AG09319 (cell line): ENCODE results near the gene CRIP3.
A peak's percentile ranks its signal among the peaks of the same experiment; 100 is the strongest.
"Not testable (repeated sequence)": the region's sequence is repeated elsewhere in the genome, so short reads cannot be mapped to it uniquely, and the experiment has no call there.

Experiments
- DNase-seq: peaks from one replicate; pipeline ENCODE4 v3.0.0-alpha.2; 2010; ENCODE audit warnings: low read depth; ENCODE audit errors: extremely low read depth
- CTCF ChIP-seq: IDR thresholded peaks from 2 replicates; pipeline ENCODE4 v1.5.1; 2011; ENCODE audit warnings: low read depth, mild to moderate bottlenecking, inconsistent platforms, low read length, moderate library complexity

The CRIP3 gene

GRCh38 chr6:43308101-43308989 is at the start of gene CRIP3:
TSS of gene CRIP3 (minus strand) at chr6:43308826. CDS start at chr6:43308792, 34 bp downstream.
- DNase-seq = no peak
- TF ChIP-seq CTCF = peak; percentile 7

GRCh38 chr6:43355862-43356590 is 47.4 kb upstream of the CRIP3 start:
- no peak for DNase-seq
- TF ChIP-seq CTCF = peak; percentile 8

GRCh38 chr6:43351951-43352350 is 43.3 kb upstream of the CRIP3 start:
- DNase-seq = not testable (repeated sequence)

- DNase-seq = no peak
These were observed 38.8 kb upstream of the CRIP3 start for GRCh38 chr6:43347444-43347843.

GRCh38 chr6:43347021-43347420 is 38.4 kb upstream of the CRIP3 start:
- DNase-seq = no peak

More at GRCh38 chr6:43347444-43347843, 38.8 kb upstream of the CRIP3 start:
- TF ChIP-seq CTCF = no peak

GRCh38 chr6:43346243-43346642 is 37.6 kb upstream of the CRIP3 start:
- not testable (repeated sequence) for DNase-seq

More at GRCh38 chr6:43347021-43347420, 38.4 kb upstream of the CRIP3 start:
- no peak for TF ChIP-seq CTCF

- DNase-seq = no peak
- TF ChIP-seq CTCF = no peak
These were observed 30.5 kb upstream of the CRIP3 start for GRCh38 chr6:43339168-43339567.

- no peak for TF ChIP-seq CTCF
- DNase-seq = no peak
These were observed 29.6 kb upstream of the CRIP3 start for GRCh38 chr6:43338243-43338642.
